ENCODE data around the gene ZNF765.
A peak's percentile ranks its signal among the peaks of the same experiment; 100 is the strongest.
"Not testable (repeated sequence)": the region's sequence is repeated elsewhere in the genome, so short reads cannot be mapped to it uniquely, and the experiment has no call there.

ZNF765 gene

DNA sequence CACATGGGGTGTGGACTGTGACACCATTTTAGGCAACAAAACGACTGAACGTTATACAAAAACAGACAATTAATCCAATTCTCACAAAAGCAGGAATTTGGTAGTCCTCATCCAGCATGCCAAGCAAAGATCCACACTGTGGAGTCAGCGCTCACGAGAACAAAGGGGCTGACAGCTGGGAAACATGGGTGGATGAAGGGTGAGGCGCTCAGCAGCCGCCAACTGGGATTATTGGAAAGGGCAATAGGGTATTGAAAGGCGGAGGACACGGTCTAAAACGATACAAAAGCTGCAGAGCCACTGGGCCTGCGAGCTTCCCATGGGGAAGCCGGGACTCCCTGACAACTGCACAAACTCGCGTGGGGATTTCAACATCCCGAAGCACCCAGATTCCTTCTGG is 67.9 kb downstream of the ZNF765 start:
- in situ Hi-C loops (cut with MboI; ENCODE audit: low sequenced_read_pairs, unreplicated experiment): no loop called here
- no peak for TF ChIP-seq CTCF (IDR thresholded peaks at IDR 0.05; ENCODE audit: borderline replicate concordance, control extremely low read depth, extremely low read depth, insufficient read depth, missing control alignments)
- no peak for DNase-seq (ENCODE audit: low spot score)

DNA sequence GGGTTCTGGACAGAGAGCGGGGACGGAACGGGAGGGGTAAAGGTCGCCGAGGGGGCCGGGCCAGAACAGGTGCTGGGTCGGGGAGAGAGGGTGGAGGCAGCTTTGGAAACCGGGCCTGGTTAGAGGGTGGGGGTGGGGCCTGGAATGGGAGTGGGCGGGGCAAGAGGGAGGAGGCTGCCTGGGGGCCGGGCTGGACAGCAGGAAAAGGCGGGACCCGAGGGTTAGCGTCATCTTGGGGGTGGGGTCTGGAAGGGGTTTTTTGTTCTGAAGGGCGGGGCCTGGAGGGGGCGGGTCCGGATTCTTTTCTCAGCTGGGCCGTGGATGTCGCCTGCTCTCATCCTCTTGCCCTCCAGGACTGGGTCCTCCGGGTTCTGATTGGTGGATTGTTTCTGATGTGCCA is 68.3 kb downstream of the ZNF765 start:
- in situ Hi-C loops (cut with MboI; ENCODE audit: low sequenced_read_pairs, unreplicated experiment): no loop called here
- no peak for DNase-seq (ENCODE audit: low spot score)
- no peak for TF ChIP-seq CTCF (IDR thresholded peaks at IDR 0.05; ENCODE audit: borderline replicate concordance, control extremely low read depth, extremely low read depth, insufficient read depth, missing control alignments)

GRCh38 chr19:53466726-53467484 is 72.0 kb downstream of the ZNF765 start:
- no peak for DNase-seq (ENCODE audit: low spot score)
- in situ Hi-C loops (cut with MboI; ENCODE audit: low sequenced_read_pairs, unreplicated experiment): no loop called here

DNA sequence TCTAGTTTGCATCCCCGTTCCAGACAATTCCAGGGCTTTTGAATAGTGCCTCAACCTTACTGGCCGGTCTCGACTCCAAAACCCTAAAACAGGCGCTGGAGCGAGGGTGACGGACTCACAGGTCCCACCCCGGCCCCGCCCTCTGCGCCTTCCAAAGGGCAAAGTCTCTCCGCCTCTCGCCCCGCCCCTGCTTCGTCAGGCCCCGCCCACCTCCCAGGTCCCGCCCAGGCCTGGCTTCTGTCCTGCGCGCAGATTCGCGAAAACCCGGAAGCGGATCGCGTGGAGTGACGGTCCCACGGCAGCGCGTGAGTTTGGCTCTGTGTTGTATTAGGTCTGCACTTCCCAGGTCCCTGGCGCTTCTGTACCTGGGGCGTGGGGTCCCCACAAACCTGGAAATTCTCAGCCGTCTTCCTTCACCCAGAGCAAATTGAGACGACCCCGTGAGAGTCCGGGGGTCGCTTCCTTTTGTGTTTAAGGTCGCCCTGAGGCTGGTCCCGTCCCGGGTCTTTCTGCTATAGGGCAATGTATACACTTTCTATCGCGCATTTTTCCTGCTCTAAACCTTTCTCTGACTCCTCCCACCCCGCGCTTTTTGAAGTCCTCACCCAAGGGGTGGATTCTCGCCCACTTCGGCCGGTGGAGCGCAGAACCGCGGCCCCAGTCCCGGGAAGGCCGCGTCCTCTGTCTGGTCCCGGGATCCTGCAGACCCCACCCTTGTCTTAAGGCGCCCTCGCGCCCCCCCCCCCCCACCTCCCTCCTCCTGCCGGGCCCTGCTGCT is 72.7 kb downstream of the ZNF765 start, which contains the start of gene ZNF813:
Gene ZNF813 (plus strand): TSS at position 249 of the 778 bp plus-strand sequence. CDS start 16,090 bp downstream, outside the sequence.
- TF ChIP-seq CTCF (IDR thresholded peaks at IDR 0.05; ENCODE audit: borderline replicate concordance, control extremely low read depth, extremely low read depth, insufficient read depth, missing control alignments): no peak
- in situ Hi-C loops (cut with MboI; ENCODE audit: low sequenced_read_pairs, unreplicated experiment): no loop called here
- DNase-seq (ENCODE audit: low spot score): peak; percentile 95

More at GRCh38 chr19:53466726-53467484, 72.0 kb downstream of the ZNF765 start:
- no peak for TF ChIP-seq CTCF (IDR thresholded peaks at IDR 0.05; ENCODE audit: borderline replicate concordance, control extremely low read depth, extremely low read depth, insufficient read depth, missing control alignments)

- DNase-seq (ENCODE audit: low spot score); in situ Hi-C loops (cut with MboI; ENCODE audit: low sequenced_read_pairs, unreplicated experiment): not testable (repeated sequence)
Observed at GRCh38 chr19:53468628-53469027, 73.7 kb downstream of the ZNF765 start.

DNA sequence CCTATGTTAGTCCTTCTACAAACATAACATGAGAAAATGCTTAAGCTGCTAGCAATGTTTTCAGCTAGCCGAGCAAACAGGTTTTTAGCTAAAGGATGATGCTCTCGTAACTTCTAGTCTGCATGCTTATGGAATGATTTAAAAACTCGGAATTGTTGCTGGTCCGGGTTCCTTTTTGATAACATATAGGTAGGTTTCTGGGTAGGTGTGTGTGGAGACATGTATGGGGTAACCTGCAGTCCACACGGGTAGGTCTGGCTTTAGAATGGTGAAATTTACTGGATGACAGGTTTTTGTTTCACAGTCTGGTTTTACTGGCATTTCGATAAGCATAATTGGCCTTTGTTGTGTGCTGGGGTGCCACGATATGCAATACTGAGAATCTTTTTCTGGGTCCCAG is 77.0 kb downstream of the ZNF765 start:
- in situ Hi-C loops (cut with MboI; ENCODE audit: low sequenced_read_pairs, unreplicated experiment): no loop called here
- TF ChIP-seq CTCF (IDR thresholded peaks at IDR 0.05; ENCODE audit: borderline replicate concordance, control extremely low read depth, extremely low read depth, insufficient read depth, missing control alignments): no peak
- no peak for DNase-seq (ENCODE audit: low spot score)

DNA sequence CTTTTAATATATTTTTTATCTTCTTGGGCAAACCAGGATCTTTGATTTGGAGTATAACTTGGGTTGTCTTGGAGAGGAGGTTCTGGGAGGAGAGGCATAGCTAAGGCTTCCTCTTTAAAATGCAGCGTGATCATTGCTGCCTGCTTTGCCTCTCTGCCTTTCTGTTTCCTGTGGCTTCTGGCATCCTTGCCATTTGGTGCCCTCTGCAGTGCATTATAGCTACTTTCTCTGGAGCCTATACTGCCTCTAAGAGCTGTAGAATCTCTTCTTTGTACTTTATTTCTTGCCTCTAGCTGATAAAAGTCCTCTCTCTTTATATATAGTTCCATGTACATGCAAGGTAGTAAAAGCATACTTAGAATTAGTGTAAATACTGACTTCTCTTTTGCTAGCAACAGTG is 79.9 kb downstream of the ZNF765 start:
- in situ Hi-C loops (cut with MboI; ENCODE audit: low sequenced_read_pairs, unreplicated experiment); DNase-seq (ENCODE audit: low spot score): not testable (repeated sequence)

DNA sequence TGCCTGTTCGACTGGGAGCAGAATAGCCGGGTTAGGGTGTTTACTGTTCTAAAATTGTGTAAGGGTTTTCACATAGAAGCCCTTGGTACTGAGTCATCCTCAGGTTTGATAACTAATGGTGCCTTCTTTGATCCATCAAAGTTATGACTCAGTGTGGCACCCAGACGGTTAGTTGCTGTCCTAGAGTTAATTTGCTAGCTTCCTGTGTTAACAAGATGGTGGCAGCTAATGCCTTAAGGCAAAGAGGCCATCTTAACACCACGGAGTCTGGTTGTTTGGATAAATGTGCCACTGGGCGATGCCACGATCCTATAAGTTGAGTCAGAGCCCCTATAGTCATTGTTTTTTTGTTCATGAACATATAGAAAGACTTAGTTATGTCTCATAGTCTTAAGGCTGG is 80.5 kb downstream of the ZNF765 start:
- in situ Hi-C loops (cut with MboI; ENCODE audit: low sequenced_read_pairs, unreplicated experiment): not testable (repeated sequence)

More for the DNA sequence above, 80.5 kb downstream of the ZNF765 start:
- DNase-seq (ENCODE audit: low spot score): not testable (repeated sequence)
